ENCODE measurements around the gene FBXW9.

Gene FBXW9

GRCh38 chr19:12696366-12697335, at the start of gene FBXW9:
Gene FBXW9, minus strand, starts transcription at chr19:12696631. Its CDS starts 50 bp downstream, at chr19:12696581.
- TF ChIP-seq GATA3 (IDR thresholded peaks at IDR 0.05; ENCODE audit: low read depth, low read length) = no peak
- no peak for TF ChIP-seq GATA2 (IDR thresholded peaks at IDR 0.05; ENCODE audit: low read depth, low read length)

GRCh38 chr19:12745166-12745897, 48.9 kb upstream of the FBXW9 start:
- TF ChIP-seq GATA3 (IDR thresholded peaks at IDR 0.05; ENCODE audit: low read depth, low read length) = no peak
- no peak for TF ChIP-seq GATA2 (IDR thresholded peaks at IDR 0.05; ENCODE audit: low read depth, low read length)

- no peak for TF ChIP-seq GATA2 (IDR thresholded peaks at IDR 0.05; ENCODE audit: low read depth, low read length)
- TF ChIP-seq GATA3 (IDR thresholded peaks at IDR 0.05; ENCODE audit: low read depth, low read length) = no peak
Observed at GRCh38 chr19:12737835-12738351, 41.5 kb upstream of the FBXW9 start.

DNA sequence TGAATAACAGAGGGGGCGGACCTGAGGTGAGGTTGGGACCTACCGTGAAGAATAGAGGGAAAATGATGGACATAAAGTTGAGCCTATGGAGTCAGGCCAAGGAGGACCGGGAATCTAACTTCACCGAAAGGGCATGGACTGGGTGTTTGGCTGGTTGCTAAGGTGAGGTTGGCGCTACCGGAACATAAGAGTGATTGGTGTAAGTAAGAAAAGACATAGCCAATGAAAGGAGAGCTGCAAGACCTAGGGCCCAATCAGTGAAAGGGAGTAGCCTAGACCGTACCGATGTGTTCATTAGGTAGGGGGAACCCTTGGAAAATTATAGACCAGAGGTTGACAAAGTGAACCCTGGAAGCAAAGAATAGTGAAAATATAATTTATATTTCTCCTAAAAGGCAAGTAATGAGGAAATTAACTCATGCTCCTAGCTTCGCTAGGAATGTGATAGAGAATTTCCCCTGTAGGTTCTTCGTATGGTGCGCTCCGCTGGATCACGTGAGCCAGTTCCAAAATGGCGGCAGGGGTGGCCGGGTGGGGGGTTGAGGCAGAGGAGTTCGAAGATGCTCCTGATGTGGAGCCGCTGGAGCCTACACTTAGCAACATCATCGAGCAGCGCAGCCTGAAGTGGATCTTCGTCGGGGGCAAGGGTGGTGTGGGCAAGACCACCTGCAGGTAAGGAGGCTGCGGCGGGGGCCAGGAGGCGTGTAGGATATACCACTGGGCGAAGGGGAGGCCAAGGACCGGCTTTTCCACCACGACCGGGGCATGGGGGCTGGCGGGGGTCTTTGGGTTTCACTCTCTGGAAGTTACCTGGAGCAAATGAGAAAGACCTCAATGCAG, 40.8 kb upstream of the FBXW9 start, which contains the start of gene GET3:
Gene GET3 (plus strand): TSS at position 503 of the 840 bp plus-strand sequence. CDS start 9 bp downstream, at position 512.
- TF ChIP-seq GATA2 (IDR thresholded peaks at IDR 0.05; ENCODE audit: low read depth, low read length) (no peak), GATA3 (IDR thresholded peaks at IDR 0.05; ENCODE audit: low read depth, low read length) (no peak)

- TF ChIP-seq GATA2 (IDR thresholded peaks at IDR 0.05; ENCODE audit: low read depth, low read length) = no peak
- TF ChIP-seq GATA3 (IDR thresholded peaks at IDR 0.05; ENCODE audit: low read depth, low read length) = no peak
Observed at GRCh38 chr19:12733369-12734214, 37.2 kb upstream of the FBXW9 start.

DNA sequence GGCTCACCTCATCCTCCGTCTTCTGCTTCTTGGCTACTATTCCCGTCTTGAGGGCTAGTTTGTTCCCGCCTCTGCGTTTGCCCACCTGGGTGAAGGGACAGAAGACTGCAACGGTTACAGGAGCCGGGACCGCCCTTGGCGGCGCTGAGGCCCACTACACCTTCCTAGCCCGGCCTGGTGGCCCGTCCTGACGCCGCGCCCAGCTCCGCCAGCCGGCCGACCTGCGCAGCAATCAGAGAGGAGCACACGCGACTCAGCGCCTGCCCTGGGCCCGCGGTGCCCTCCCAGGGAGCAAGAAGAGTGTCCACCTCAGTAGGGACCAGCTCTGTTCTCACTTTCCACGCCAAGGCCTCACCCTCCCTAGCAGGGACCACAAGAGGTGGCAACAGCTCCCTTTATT, 34.9 kb upstream of the FBXW9 start:
- TF ChIP-seq GATA3 (IDR thresholded peaks at IDR 0.05; ENCODE audit: low read depth, low read length) (no peak), GATA2 (IDR thresholded peaks at IDR 0.05; ENCODE audit: low read depth, low read length) (no peak)

DNA sequence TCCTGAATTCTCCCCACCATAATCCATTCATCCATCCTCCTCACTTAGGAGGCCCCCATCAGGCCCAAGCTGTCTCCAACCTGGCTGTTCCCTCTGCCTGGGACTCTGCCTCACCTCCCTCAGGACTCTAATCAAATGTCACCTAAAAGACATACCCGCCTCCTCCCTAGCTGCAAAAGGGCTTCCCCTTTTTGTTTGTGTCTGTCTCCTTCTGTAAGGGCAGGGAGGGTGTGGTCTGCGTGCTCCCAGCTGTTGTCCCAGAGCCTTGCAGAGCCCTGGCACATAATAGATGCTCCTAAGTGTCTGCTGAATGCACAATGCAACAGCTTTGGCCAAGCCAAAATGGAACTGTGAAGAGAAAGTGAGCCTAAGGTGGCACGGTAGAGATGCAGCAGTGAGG, 33.6 kb upstream of the FBXW9 start:
- TF ChIP-seq GATA2 (IDR thresholded peaks at IDR 0.05; ENCODE audit: low read depth, low read length) (no peak), GATA3 (IDR thresholded peaks at IDR 0.05; ENCODE audit: low read depth, low read length) (no peak)

GRCh38 chr19:12727745-12728433, 31.5 kb upstream of the FBXW9 start:
- TF ChIP-seq GATA3 (IDR thresholded peaks at IDR 0.05; ENCODE audit: low read depth, low read length) = no peak
- TF ChIP-seq GATA2 (IDR thresholded peaks at IDR 0.05; ENCODE audit: low read depth, low read length) = no peak

- TF ChIP-seq GATA2 (IDR thresholded peaks at IDR 0.05; ENCODE audit: low read depth, low read length) (no peak), GATA3 (IDR thresholded peaks at IDR 0.05; ENCODE audit: low read depth, low read length) (no peak)
Observed at GRCh38 chr19:12726988-12727316, 30.5 kb upstream of the FBXW9 start.

- peak; percentile 89 for TF ChIP-seq GATA2 (IDR thresholded peaks at IDR 0.05; ENCODE audit: low read depth, low read length)
- no peak; the same call in 1 of the 2 replicates for TF ChIP-seq GATA3 (IDR thresholded peaks at IDR 0.05; ENCODE audit: low read depth, low read length)
Observed at GRCh38 chr19:12723641-12724426, 27.4 kb upstream of the FBXW9 start, which contains the start of gene TNPO2. Gene TNPO2, minus strand, starts transcription at chr19:12723932. Its CDS starts 2,955 bp downstream, at chr19:12720977.

- TF ChIP-seq GATA3 (IDR thresholded peaks at IDR 0.05; ENCODE audit: low read depth, low read length) (no peak), GATA2 (IDR thresholded peaks at IDR 0.05; ENCODE audit: low read depth, low read length) (no peak)
Observed at GRCh38 chr19:12723381-12723640, 26.9 kb upstream of the FBXW9 start.
